Hepatocyte (in vitro differentiated cells): Measurements from ENCODE around the gene FAM236C.
"Not testable (repeated sequence)": the region's sequence is repeated elsewhere in the genome, so short reads cannot be mapped to it uniquely, and the experiment has no call there.

ENCODE experiments used
- EZH2 ChIP-seq: fragments of 200-600 bp; sonication (generic); IDR thresholded peaks from 2 replicates; pipeline ENCODE4 v1.6.1; 2016; ENCODE audit warnings: antibody characterized with exemption, mild to moderate bottlenecking, borderline replicate concordance
- EZH2phosphoT487 ChIP-seq: fragments of 200-600 bp; sonication (generic); IDR thresholded peaks from one replicate; pipeline ENCODE4 v1.6.1; 2018; ENCODE audit warnings: antibody characterized with exemption, mild to moderate bottlenecking, low read depth, moderate library complexity; ENCODE audit not compliant: unreplicated experiment, severe bottlenecking
- TF ChIP-seq, protein P1 (sequence below): fragments of 200-600 bp; sonication (generic); IDR thresholded peaks from 2 replicates; pipeline ENCODE4 v1.5.1; 2016; ENCODE audit warnings: antibody characterized with exemption, mild to moderate bottlenecking; ENCODE audit not compliant: poor library complexity

DNA sequence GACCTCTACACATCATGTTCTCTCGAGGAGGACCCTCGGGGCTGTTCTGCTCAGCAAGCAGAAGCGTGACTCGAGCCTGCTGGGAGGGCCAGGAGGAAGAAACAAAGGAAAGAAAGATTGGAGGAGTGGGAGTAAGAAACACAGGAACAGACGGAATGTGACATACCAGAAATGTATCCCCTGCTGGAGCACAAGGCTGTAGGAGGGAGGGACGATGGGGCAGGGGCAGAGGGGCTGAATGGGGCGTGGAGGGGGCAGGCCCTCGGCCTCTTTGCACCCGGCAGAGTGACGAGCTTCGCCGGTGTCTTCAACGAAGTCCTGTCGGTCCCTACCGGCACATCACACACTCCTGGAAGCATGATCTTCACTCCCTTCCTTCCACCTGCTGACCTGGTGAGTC lies 25.5 kb downstream of the FAM236C start, which contains the start of gene FAM236A:
- TF ChIP-seq, protein P1, sequence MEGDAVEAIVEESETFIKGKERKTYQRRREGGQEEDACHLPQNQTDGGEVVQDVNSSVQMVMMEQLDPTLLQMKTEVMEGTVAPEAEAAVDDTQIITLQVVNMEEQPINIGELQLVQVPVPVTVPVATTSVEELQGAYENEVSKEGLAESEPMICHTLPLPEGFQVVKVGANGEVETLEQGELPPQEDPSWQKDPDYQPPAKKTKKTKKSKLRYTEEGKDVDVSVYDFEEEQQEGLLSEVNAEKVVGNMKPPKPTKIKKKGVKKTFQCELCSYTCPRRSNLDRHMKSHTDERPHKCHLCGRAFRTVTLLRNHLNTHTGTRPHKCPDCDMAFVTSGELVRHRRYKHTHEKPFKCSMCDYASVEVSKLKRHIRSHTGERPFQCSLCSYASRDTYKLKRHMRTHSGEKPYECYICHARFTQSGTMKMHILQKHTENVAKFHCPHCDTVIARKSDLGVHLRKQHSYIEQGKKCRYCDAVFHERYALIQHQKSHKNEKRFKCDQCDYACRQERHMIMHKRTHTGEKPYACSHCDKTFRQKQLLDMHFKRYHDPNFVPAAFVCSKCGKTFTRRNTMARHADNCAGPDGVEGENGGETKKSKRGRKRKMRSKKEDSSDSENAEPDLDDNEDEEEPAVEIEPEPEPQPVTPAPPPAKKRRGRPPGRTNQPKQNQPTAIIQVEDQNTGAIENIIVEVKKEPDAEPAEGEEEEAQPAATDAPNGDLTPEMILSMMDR = not testable (repeated sequence)
- TF ChIP-seq EZH2phosphoT487, EZH2: not testable (repeated sequence)
